CD4-positive, alpha-beta memory T cell (primary cell): ENCODE measurements around the gene MYDGF. TPM values are rescaled to one million over a fixed set of nuclear protein-coding genes. Genes with fewer than 3 reads are reported as not detected.
"Not testable (repeated sequence)": the region's sequence is repeated elsewhere in the genome, so short reads cannot be mapped to it uniquely, and the experiment has no call there.

Experiments
- CTCF ChIA-PET: fragments of 350-600 bp; sonication (Branson Sonifier 250); formaldehyde crosslinking; loops from one replicate; lab custom pipeline; 2021; ENCODE audit warnings: inconsistent platforms; ENCODE audit not compliant: partially characterized antibody; lab: Charles Lee
- POLR2A ChIA-PET: fragments of 350-600 bp; sonication (Branson Sonifier 250); formaldehyde crosslinking; loops from one replicate; lab custom pipeline; 2021; ENCODE audit not compliant: partially characterized antibody; lab: Charles Lee
- DNase-seq, 5 donors: peaks; one replicate each; pipeline versions ENCODE4 v3.0.0 to v3.0.0-alpha.2; 2020 to 2022; ENCODE audit warnings: mixed read lengths in 1 of 5
- H3K27ac ChIP-seq: one replicate; pipeline ENCODE4 v1.7.0; 2013; ENCODE audit warnings: low read depth, low read length
- H3K27me3 ChIP-seq: 2 replicates; pipeline ENCODE4 v1.7.0; 2013; ENCODE audit warnings: mild to moderate bottlenecking, low read length, moderate library complexity; ENCODE audit not compliant: insufficient read depth
- H3K36me3 ChIP-seq: 2 replicates; pipeline ENCODE4 v1.7.0; 2013; ENCODE audit warnings: mild to moderate bottlenecking, low read length, moderate library complexity; ENCODE audit not compliant: insufficient read depth
- H3K4me1 ChIP-seq: 2 replicates; pipeline ENCODE4 v1.7.0; 2013; ENCODE audit warnings: mild to moderate bottlenecking, low read length, moderate library complexity; ENCODE audit not compliant: insufficient read depth
- H3K4me3 ChIP-seq, 2 donors: one replicate each; pipeline ENCODE4 v1.7.0; 2013; ENCODE audit warnings: low read length in 2 of 2, mild to moderate bottlenecking in 1 of 2
- H3K9me3 ChIP-seq, 2 donors: one replicate each; pipeline ENCODE4 v1.7.0; 2013; ENCODE audit warnings: low read length in 2 of 2, control low read depth in 1 of 2; ENCODE audit not compliant: control insufficient read depth in 1 of 2
- H3K27ac Mint-ChIP-seq, 7 donors: one replicate each; pipeline ENCODE4 v1.8.0; 2020 to 2021; ENCODE audit warnings: mixed read lengths in 7 of 7, mild to moderate bottlenecking in 6 of 7, inconsistent platforms in 3 of 7, moderate library complexity in 3 of 7
- H3K27me3 Mint-ChIP-seq, 2 donors: one replicate each; pipeline ENCODE4 v1.8.0; 2020 to 2021; ENCODE audit warnings: mixed read lengths in 2 of 2
- H3K36me3 Mint-ChIP-seq, 2 donors: one replicate each; pipeline ENCODE4 v1.8.0; 2020 to 2021; ENCODE audit warnings: mixed read lengths in 2 of 2, inconsistent platforms in 1 of 2, mild to moderate bottlenecking in 1 of 2
- H3K4me1 Mint-ChIP-seq, 4 donors: one replicate each; pipeline ENCODE4 v1.8.0; 2020 to 2021; ENCODE audit warnings: mixed read lengths in 4 of 4, mild to moderate bottlenecking in 1 of 4
- H3K4me3 Mint-ChIP-seq, 8 donors: one replicate each; pipeline ENCODE4 v1.8.0; 2020 to 2021; ENCODE audit warnings: mixed read lengths in 8 of 8, mild to moderate bottlenecking in 7 of 8, moderate library complexity in 6 of 8, inconsistent platforms in 3 of 8
- H3K9me3 Mint-ChIP-seq, 8 donors: one replicate each; pipeline ENCODE4 v1.8.0; 2020 to 2021; ENCODE audit warnings: mixed read lengths in 8 of 8, mild to moderate bottlenecking in 5 of 8, inconsistent platforms in 3 of 8, moderate library complexity in 1 of 8
- intact Hi-C: fragments of 100-400 bp; cut with micrococcal nuclease; formaldehyde crosslinking; loops from one replicate; pipeline ENCODE4 v1.15.1; 2023
- polyA plus RNA-seq, 2 donors: library from polyadenylated mRNA; unstranded; fragments of 300-500 nt; fragmentation: Illumina TruSeq; gene quantifications; one replicate each; pipeline ENCODE4 v1.2.3, GENCODE V29; 2021
- total RNA-seq, 2 experiments: library from RNA; stranded (reverse); gene quantifications; one replicate each; pipeline ENCODE4 v1.2.3, GENCODE V29; 2021

The MYDGF gene
- 10 to 100 TPM; 43.0 to 46.4 TPM for total RNA-seq
- 100 to 1,000 TPM; 128 to 199 TPM for polyA plus RNA-seq

- Mint-ChIP-seq H3K4me1 (peaks cover 7 to 23% (median 13%) of the 10 kb centered on the region in 4 donors), H3K4me3 (peak within 1 kb of the TSS; percentile 87 to 91 (median 90)), H3K27ac (peak within 1 kb of the TSS; percentile 76 to 93 (median 90)), H3K27me3 (no peaks in the 10 kb centered on the region), H3K36me3 (peaks cover 5 to 18% of the 10 kb centered on the region in 2 donors), H3K9me3 (no peaks in the 10 kb centered on the region)
- intact Hi-C loops, result loop anchor here (1.0 kb wide), 3 partner anchors 31 to 121 kb away; partner anchors contain the start of genes DPP9, FEM1A and TNFAIP8L1
- H3K27me3 ChIP-seq, result no peaks in the 10 kb centered on the region
- H3K36me3 ChIP-seq, result peaks cover 11% of the 10 kb centered on the region
- peak within 1 kb of the TSS; percentile 79 for H3K27ac ChIP-seq
- DNase-seq, result peak; percentile 90 to 94 (median 91)
- CTCF ChIA-PET, result interaction anchor here (0.6 to 2.6 kb wide), 3 partner anchors 33 to 306 kb away, joined by 3 to 10 read pairs (median 3); partner anchors contain the start of gene FEM1A
- peaks cover 16% of the 10 kb centered on the region for H3K4me1 ChIP-seq
- H3K9me3 ChIP-seq, result no peaks in the 10 kb centered on the region
- H3K4me3 ChIP-seq, result peak within 1 kb of the TSS; percentile 49 to 79
- POLR2A ChIA-PET, result interaction anchor here (0.9 to 2.4 kb wide), 4 partner anchors 27 to 122 kb away, joined by 3 to 11 read pairs (median 7); partner anchors contain the start of genes DPP9, FEM1A and TNFAIP8L1
Measured at GRCh38 chr19:4669723-4670480, at the start of gene MYDGF. MYDGF (minus strand) TSS chr19:4670342; CDS start chr19:4670334, 8 bp downstream.

- Mint-ChIP-seq H3K4me3 (peak overlapping the region in 1 of 8 donors; percentile 52), H3K27me3 (peaks cover 1 to 6% of the 10 kb centered on the region in 2 donors)
- intact Hi-C loops, result no loop called here
Measured at GRCh38 chr19:4719499-4719866, 49.3 kb upstream of the MYDGF start.

GRCh38 chr19:4717966-4718701 lies 48.0 kb upstream of the MYDGF start:
- peaks cover 0 to under 1% (median 0%) of the 10 kb centered on the region in 8 donors for H3K9me3 Mint-ChIP-seq
- Histone ChIP-seq H3K9me3 (no peaks in the 10 kb centered on the region), H3K27ac (no peak overlapping the region), H3K4me1 (peaks cover 26% of the 10 kb centered on the region), H3K36me3 (peaks cover 50% of the 10 kb centered on the region), H3K4me3 (no peak overlapping the region), H3K27me3 (no peaks in the 10 kb centered on the region)
- no peaks in the 10 kb centered on the region for H3K27me3 Mint-ChIP-seq
- ChIA-PET POLR2A (no interaction called here), CTCF (interaction anchor here (0.5 kb wide), 1 partner anchor 86 kb away, joined by 3 read pairs; no protein-coding TSS in a partner anchor)
- peaks cover 10 to 32% (median 22%) of the 10 kb centered on the region in 4 donors for H3K4me1 Mint-ChIP-seq
- intact Hi-C loops, result no loop called here
- no peak for DNase-seq
- H3K4me3 Mint-ChIP-seq, result no peak overlapping the region
- H3K27ac Mint-ChIP-seq, result no peak overlapping the region
- peaks cover 17 to 54% of the 10 kb centered on the region in 2 donors for H3K36me3 Mint-ChIP-seq

More at GRCh38 chr19:4719499-4719866, 49.3 kb upstream of the MYDGF start:
- peaks cover 13 to 60% of the 10 kb centered on the region in 2 donors for H3K36me3 Mint-ChIP-seq
- H3K4me1 Mint-ChIP-seq, result peaks cover 10 to 40% (median 25%) of the 10 kb centered on the region in 4 donors
- no peak for DNase-seq
- H3K27ac Mint-ChIP-seq, result peak overlapping the region in 1 of 7 donors; percentile 53
- ChIA-PET CTCF (no interaction called here), POLR2A (no interaction called here)
- Histone ChIP-seq H3K36me3 (peaks cover 48% of the 10 kb centered on the region), H3K27me3 (no peaks in the 10 kb centered on the region), H3K4me3 (no peak overlapping the region), H3K27ac (no peak overlapping the region), H3K9me3 (no peaks in the 10 kb centered on the region), H3K4me1 (peaks cover 27% of the 10 kb centered on the region)
- peaks cover 0 to 10% (median 2%) of the 10 kb centered on the region in 8 donors for H3K9me3 Mint-ChIP-seq

DNA sequence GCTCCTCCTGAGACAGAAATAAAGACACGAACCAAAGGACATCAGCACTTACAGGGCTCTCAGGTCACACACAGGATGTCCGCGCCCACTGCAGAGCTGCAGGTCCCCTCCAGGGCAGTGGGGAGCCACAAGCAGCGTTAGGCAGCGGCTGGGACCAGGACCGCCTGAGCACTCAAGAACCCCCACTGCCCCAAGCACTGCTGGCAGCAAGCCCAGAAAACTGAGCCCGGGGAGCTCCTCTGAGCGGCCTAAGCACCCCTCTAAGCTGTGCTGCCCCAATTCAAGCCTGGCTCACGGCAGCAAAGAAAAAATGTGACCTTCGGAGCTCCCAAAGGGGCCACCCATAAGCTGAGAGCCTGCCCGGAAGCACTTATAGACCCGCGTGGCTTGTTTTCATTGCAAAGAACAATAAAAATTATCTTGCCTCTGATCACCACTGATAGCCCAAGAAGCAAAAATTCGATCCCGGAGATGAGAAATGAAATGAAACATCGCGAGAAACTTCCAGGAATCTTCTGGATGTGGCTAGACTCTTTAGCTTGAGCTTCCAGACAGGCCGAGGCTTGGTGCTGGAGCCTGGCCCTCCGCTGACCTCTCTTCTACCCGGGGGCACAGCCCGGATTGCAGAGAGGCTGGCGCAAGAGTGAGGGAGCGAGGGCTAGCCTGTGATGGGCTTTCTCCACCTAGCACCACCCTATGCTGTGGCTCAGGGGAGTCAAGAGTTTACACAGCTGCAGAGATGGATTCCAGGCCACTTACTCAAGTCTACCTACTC lies 47.2 kb upstream of the MYDGF start:
- Mint-ChIP-seq H3K4me1 (peaks cover 6 to 26% (median 16%) of the 10 kb centered on the region in 4 donors), H3K27me3 (no peaks in the 10 kb centered on the region), H3K27ac (no peak overlapping the region), H3K4me3 (no peak overlapping the region), H3K9me3 (no peaks in the 10 kb centered on the region), H3K36me3 (peaks cover 17 to 55% of the 10 kb centered on the region in 2 donors)
- ChIA-PET POLR2A (no interaction called here), CTCF (no interaction called here)
- Histone ChIP-seq H3K4me3 (no peak overlapping the region), H3K27me3 (no peaks in the 10 kb centered on the region), H3K4me1 (peaks cover 18% of the 10 kb centered on the region), H3K27ac (no peak overlapping the region), H3K9me3 (no peaks in the 10 kb centered on the region), H3K36me3 (peaks cover 57% of the 10 kb centered on the region)
- intact Hi-C loops, result no loop called here
- no peak for DNase-seq

DNA sequence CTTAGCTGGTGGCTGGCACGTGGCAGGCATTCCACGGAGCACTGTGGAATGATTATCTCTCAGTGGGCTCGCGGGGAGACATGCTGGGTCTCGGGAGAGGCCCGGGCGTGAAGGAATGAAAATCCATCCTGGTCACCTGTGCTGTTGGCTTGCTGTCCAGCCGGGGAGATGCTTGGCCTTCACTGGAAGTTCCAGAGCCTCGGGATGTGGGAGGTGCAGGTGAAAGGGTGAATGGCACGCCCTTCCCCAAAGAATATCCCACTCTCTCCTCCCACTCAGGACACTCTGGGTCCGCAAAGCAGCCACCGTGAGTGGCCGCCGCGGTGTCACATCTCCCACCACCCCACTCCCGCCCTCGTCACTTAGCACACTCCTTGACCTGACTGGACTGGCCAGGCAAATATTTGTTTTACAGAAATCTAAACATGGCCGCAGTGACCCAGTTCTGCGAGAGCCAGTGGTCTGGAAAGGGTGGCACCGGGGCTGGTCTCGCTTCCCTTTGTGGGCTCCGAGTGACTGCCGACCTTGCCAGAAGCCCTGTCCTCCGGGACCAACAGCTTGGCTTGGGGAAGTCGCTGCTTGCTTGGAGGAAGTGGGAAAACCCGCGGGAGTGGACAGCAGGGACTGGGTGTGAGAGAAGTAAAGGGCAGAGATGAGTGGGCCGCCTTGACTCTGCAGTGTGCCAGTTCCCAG lies 45.5 kb upstream of the MYDGF start:
- H3K36me3 ChIP-seq, result peaks cover 57% of the 10 kb centered on the region
- H3K4me3 ChIP-seq, result no peak overlapping the region
- H3K4me1 ChIP-seq, result peaks cover 4% of the 10 kb centered on the region
- Mint-ChIP-seq H3K27ac (no peak overlapping the region), H3K9me3 (no peaks in the 10 kb centered on the region), H3K4me1 (peaks cover 2 to 12% (median 5%) of the 10 kb centered on the region in 4 donors), H3K36me3 (peaks cover 17 to 55% of the 10 kb centered on the region in 2 donors), H3K27me3 (no peaks in the 10 kb centered on the region), H3K4me3 (no peak overlapping the region)
- ChIA-PET POLR2A (no interaction called here), CTCF (no interaction called here)
- intact Hi-C loops, result no loop called here
- no peaks in the 10 kb centered on the region for H3K9me3 ChIP-seq
- H3K27ac ChIP-seq, result no peak overlapping the region
- no peak for DNase-seq
- H3K27me3 ChIP-seq, result no peaks in the 10 kb centered on the region

GRCh38 chr19:4715178-4715528 lies 45.0 kb upstream of the MYDGF start:
- CTCF ChIA-PET, H3K9me3 Mint-ChIP-seq, H3K4me3 Mint-ChIP-seq, H3K27me3 ChIP-seq, POLR2A ChIA-PET, H3K4me1 Mint-ChIP-seq, H3K27ac ChIP-seq, H3K4me1 ChIP-seq, H3K4me3 ChIP-seq, intact Hi-C loops, H3K27me3 Mint-ChIP-seq, DNase-seq, H3K9me3 ChIP-seq: not testable (repeated sequence)
- Mint-ChIP-seq H3K36me3 (peaks cover 12 to 52% of the 10 kb centered on the region in 2 donors), H3K27ac (peak overlapping the region in 1 of 7 donors; percentile 15)
- peaks cover 56% of the 10 kb centered on the region for H3K36me3 ChIP-seq
